ENCODE measurements around the gene C2orf78. TPM values are rescaled to one million over a fixed set of nuclear protein-coding genes. Genes with fewer than 3 reads are reported as not detected.
A peak's percentile ranks its signal among the peaks of the same experiment; 100 is the strongest.

The C2orf78 gene
- total RNA-seq, 1 donor from 2014 or later: not detected

DNA sequence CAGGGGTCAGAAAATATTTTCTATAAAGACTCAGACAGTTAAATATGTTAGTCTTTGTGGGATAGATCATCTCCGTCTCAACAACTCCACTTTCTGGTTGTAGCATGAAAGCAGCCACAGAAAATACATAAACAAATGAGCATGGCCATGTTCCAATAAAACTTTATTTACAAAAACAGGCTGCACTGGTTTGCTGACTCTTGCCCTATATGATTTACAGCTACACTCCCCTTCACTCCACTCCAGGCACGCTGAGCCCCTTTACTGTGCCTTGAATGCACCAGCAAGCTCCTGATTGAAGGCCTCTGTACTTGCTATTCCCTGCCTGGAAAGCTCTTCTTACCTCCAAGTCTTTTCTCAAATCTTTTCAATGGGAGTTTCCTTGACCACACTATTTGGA is 39.0 kb downstream of the C2orf78 start:
- H3K27ac Mint-ChIP-seq (ENCODE audit: unreplicated experiment): no peak overlapping the region
- TF ChIP-seq, protein P1, sequence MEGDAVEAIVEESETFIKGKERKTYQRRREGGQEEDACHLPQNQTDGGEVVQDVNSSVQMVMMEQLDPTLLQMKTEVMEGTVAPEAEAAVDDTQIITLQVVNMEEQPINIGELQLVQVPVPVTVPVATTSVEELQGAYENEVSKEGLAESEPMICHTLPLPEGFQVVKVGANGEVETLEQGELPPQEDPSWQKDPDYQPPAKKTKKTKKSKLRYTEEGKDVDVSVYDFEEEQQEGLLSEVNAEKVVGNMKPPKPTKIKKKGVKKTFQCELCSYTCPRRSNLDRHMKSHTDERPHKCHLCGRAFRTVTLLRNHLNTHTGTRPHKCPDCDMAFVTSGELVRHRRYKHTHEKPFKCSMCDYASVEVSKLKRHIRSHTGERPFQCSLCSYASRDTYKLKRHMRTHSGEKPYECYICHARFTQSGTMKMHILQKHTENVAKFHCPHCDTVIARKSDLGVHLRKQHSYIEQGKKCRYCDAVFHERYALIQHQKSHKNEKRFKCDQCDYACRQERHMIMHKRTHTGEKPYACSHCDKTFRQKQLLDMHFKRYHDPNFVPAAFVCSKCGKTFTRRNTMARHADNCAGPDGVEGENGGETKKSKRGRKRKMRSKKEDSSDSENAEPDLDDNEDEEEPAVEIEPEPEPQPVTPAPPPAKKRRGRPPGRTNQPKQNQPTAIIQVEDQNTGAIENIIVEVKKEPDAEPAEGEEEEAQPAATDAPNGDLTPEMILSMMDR (conservative IDR thresholded peaks at IDR 0.05): no peak
- H3K36me3 Mint-ChIP-seq (ENCODE audit: low read depth): no peaks in the 10 kb centered on the region
- no peaks in the 10 kb centered on the region for H3K9me3 Mint-ChIP-seq
- H3K4me1 Mint-ChIP-seq: no peaks in the 10 kb centered on the region
- no peak overlapping the region for H3K4me3 Mint-ChIP-seq
- DNase-seq (ENCODE audit: low read depth, low spot score): no peak
- peaks cover 80% of the 10 kb centered on the region for H3K27me3 Mint-ChIP-seq (ENCODE audit: low read depth)

DNA sequence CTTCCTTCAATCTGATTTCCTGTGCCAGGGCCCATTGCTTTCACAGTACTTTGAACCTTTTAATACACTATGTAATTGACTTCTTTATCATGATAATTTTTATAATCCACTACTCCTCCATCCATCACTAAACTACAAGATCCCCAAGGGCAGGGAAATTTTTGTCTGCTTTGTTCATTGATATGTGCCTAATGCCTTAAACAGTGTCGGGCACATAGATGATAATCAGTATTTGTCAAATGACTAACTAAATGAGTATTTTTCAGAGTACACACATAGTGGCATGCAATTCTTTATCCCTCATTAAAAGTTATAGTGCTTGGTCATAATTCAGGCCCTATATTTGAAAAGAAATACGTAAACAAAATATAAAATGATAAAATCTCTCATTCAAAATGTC is 39.4 kb downstream of the C2orf78 start:
- Mint-ChIP-seq H3K4me3 (no peak overlapping the region), H3K36me3 (ENCODE audit: low read depth) (no peaks in the 10 kb centered on the region), H3K9me3 (no peaks in the 10 kb centered on the region), H3K4me1 (peaks cover under 1% of the 10 kb centered on the region), H3K27me3 (ENCODE audit: low read depth) (peaks cover 80% of the 10 kb centered on the region), H3K27ac (ENCODE audit: unreplicated experiment) (no peak overlapping the region)
- TF ChIP-seq, protein P1 (conservative IDR thresholded peaks at IDR 0.05): no peak
- no peak for DNase-seq (ENCODE audit: low read depth, low spot score)

DNA sequence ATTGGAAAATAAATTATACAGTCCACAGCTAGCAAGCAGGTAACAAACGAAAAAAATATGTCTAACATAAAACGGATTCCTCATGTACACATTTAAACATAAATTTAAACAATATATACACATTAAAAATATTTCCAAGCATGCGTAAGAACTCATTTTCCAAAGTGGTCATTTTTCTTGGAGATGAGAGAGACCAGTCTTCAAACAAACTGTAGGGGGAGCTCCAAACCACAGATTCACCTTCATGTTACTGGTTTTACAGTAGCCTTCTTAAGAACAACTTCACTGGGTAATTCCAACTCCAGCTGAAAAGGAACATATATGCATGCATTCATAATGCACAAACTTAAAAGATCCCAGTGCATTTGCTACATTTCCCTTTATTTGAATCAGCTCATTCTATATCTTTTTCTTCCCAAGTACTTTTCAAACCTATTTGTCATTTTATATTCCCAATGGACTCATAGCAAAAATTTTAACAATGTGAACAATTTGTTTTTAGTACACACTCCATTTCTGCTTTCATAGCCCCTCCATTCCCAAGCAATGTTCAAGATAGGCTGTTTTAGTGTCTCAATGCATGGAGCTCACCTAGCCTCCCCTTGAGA is 40.0 kb downstream of the C2orf78 start:
- Mint-ChIP-seq H3K4me3 (no peak overlapping the region), H3K27ac (ENCODE audit: unreplicated experiment) (no peak overlapping the region), H3K36me3 (ENCODE audit: low read depth) (no peaks in the 10 kb centered on the region), H3K4me1 (peaks cover 5% of the 10 kb centered on the region), H3K9me3 (no peaks in the 10 kb centered on the region), H3K27me3 (ENCODE audit: low read depth) (peaks cover 80% of the 10 kb centered on the region)
- TF ChIP-seq, protein P1 (conservative IDR thresholded peaks at IDR 0.05): peak; percentile 96
- no peak for DNase-seq (ENCODE audit: low read depth, low spot score)

DNA sequence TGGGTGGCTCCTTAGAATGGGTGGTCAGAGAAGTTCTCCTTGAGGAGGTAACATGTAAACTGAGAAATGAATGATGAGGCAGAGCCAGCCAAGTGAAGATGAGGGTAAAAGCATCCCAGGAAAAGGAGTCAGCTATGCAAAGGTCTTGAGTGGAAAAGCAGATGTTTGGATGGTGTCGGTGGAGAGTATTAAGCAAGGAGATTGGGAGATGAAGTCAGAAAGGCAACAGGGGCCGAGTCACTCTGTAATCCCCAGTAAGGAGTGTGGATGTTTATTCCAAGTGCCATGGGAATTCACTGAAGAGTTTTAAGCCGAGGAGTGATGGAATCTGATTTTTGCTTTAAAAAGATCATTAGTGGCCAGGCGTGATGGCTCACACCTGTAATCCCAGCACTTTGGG is 41.4 kb downstream of the C2orf78 start:
- H3K36me3 Mint-ChIP-seq (ENCODE audit: low read depth): no peaks in the 10 kb centered on the region
- H3K27ac Mint-ChIP-seq (ENCODE audit: unreplicated experiment): no peak overlapping the region
- peaks cover 15% of the 10 kb centered on the region for H3K4me1 Mint-ChIP-seq
- H3K9me3 Mint-ChIP-seq: no peaks in the 10 kb centered on the region
- TF ChIP-seq, protein P1 (conservative IDR thresholded peaks at IDR 0.05): no peak
- peaks cover 69% of the 10 kb centered on the region for H3K27me3 Mint-ChIP-seq (ENCODE audit: low read depth)
- DNase-seq (ENCODE audit: low read depth, low spot score): no peak
- H3K4me3 Mint-ChIP-seq: peak overlapping the region; percentile 4

DNA sequence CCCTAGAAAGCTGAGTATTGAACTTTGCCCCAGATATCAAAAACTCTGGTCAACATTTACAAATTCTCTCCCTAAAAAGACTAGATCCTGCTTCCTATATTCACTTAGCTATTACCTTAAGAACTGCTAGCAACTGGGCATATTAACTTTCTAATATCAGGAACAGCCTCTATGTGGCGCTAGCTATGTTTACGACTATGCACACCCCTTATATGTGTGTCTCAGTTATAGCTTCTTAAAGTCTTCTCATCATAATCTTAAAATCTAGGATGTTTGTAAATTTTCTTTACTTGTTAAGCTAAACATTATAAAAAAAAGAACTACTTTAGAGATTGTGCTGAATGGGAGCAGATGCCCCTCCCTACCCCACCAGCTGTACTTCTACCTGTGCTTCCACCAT is 43.0 kb downstream of the C2orf78 start:
- Mint-ChIP-seq H3K36me3 (ENCODE audit: low read depth) (no peaks in the 10 kb centered on the region), H3K4me1 (peaks cover 19% of the 10 kb centered on the region), H3K9me3 (no peaks in the 10 kb centered on the region), H3K27me3 (ENCODE audit: low read depth) (peaks cover 53% of the 10 kb centered on the region), H3K27ac (ENCODE audit: unreplicated experiment) (no peak overlapping the region), H3K4me3 (no peak overlapping the region)
- DNase-seq (ENCODE audit: low read depth, low spot score): no peak
- TF ChIP-seq, protein P1 (conservative IDR thresholded peaks at IDR 0.05): peak; percentile 53

All from neural crest cell (in vitro differentiated cells).